GM12878 (cell line): ENCODE results near the gene HSPA12B. TPM values are rescaled to one million over a fixed set of nuclear protein-coding genes. Genes with fewer than 3 reads are reported as not detected.

Experiments used
- ATAC-seq: fragments of 200-7000 bp; cut with Tn5 transposase; 3 replicates; pipeline ENCODE4 v1.9.1; 2020; ENCODE audit warnings: mild to moderate bottlenecking, moderate library complexity
- BruUV-seq: library from RNA; stranded (reverse); fragments of 400-500 nt; replicated peaks from 2 replicates; lab custom pipeline; 2021; lab: Mats Ljungman, UMichigan
- CTCF ChIA-PET: fragments of 300-600 bp; sonication (Branson Sonifier 250); formaldehyde crosslinking; extraction: SDS; loops from one replicate; lab custom pipeline; 2021; ENCODE audit warnings: inconsistent platforms; lab: Yijun Ruan, JAX
- POLR2A ChIA-PET: fragments of 350-600 bp; formaldehyde crosslinking; extraction: SDS; loops from one replicate; lab custom pipeline; 2021; ENCODE audit warnings: inconsistent platforms; lab: Charles Lee
- RAD21 ChIA-PET: fragments of 300-600 bp; sonication (Branson Sonifier 250); formaldehyde crosslinking; loops from one replicate; lab custom pipeline; 2023; ENCODE audit warnings: antibody characterized with exemption; ENCODE audit not compliant: unreplicated experiment; lab: Charles Lee
- SMC1A ChIA-PET: fragments of 300-600 bp; sonication (Branson Sonifier 250); formaldehyde crosslinking; loops from one replicate; lab custom pipeline; 2023; ENCODE audit not compliant: unreplicated experiment, uncharacterized antibody; lab: Charles Lee
- DNase-seq: peaks from one replicate; pipeline ENCODE4 v3.0.0-alpha.2; 2011; ENCODE audit warnings: low read depth, low spot score
- FAIRE-seq: peaks from 3 replicates; lab custom pipeline; 2011; peaks lifted over from hg19 to GRCh38; lab: Jason Lieb, UNC
- H2AFZ ChIP-seq: 2 replicates; pipeline ENCODE4 v1.6.0; 2011; ENCODE audit warnings: low read depth, low read length, control low read depth; ENCODE audit not compliant: control insufficient read depth
- H3K27ac ChIP-seq: 2 replicates; pipeline ENCODE4 v1.5.1; 2011; ENCODE audit warnings: control low read depth; ENCODE audit not compliant: control insufficient read depth, insufficient read depth
- H3K27me3 ChIP-seq, 2 experiments: replicated peaks in 1 of 2; 2 replicates each; pipeline versions ENCODE4 v1.6.0 to v1.6.1; 2011; ENCODE audit warnings: low read length in 1 of 2; ENCODE audit not compliant: control insufficient read depth in 2 of 2, insufficient read depth in 2 of 2
- H3K36me3 ChIP-seq, 2 experiments: 2 replicates each; pipeline ENCODE4 v1.5.1; 2011; ENCODE audit warnings: low read length in 1 of 2; ENCODE audit not compliant: control insufficient read depth in 2 of 2, insufficient read depth in 2 of 2
- H3K4me1 ChIP-seq: 2 replicates; pipeline ENCODE4 v1.6.1; 2011; ENCODE audit warnings: mild to moderate bottlenecking, low read length, moderate library complexity, mixed read lengths; ENCODE audit not compliant: control insufficient read depth, insufficient read depth
- H3K4me2 ChIP-seq: 2 replicates; pipeline ENCODE4 v1.6.0; 2011; ENCODE audit warnings: control low read depth; ENCODE audit not compliant: control insufficient read depth, insufficient read depth
- H3K4me3 ChIP-seq: fragments of 200-600 bp; sonication (generic); 2 replicates; pipeline ENCODE4 v1.5.1; 2016
- H3K79me2 ChIP-seq: 2 replicates; pipeline ENCODE4 v1.6.0; 2011; ENCODE audit warnings: low read length; ENCODE audit not compliant: control insufficient read depth, insufficient read depth
- H3K9ac ChIP-seq: 2 replicates; pipeline ENCODE4 v1.8.0; 2011; ENCODE audit warnings: low read length, control low read depth, mixed read lengths; ENCODE audit not compliant: control insufficient read depth, insufficient read depth
- H3K9me3 ChIP-seq: replicated peaks from 3 replicates; pipeline ENCODE4 v1.5.1; 2011; ENCODE audit warnings: mild to moderate bottlenecking, low read length; ENCODE audit not compliant: control insufficient read depth, insufficient read depth
- H4K20me1 ChIP-seq: 2 replicates; pipeline ENCODE4 v1.6.0; 2011; ENCODE audit not compliant: control insufficient read depth, insufficient read depth
- BACH1 ChIP-seq: fragments of 450-650 bp; IDR thresholded peaks from 2 replicates; pipeline ENCODE4 v1.6.1; 2017; ENCODE audit warnings: mild to moderate bottlenecking, borderline replicate concordance
- CHD1 ChIP-seq: IDR thresholded peaks from 2 replicates; pipeline ENCODE4 v1.6.1; 2012; ENCODE audit warnings: low read depth, low read length, improper control_type of control experiment
- CREM ChIP-seq: IDR thresholded peaks from 2 replicates; pipeline ENCODE4 v1.6.1; 2014; ENCODE audit warnings: antibody characterized with exemption, low read depth
- EZH2 ChIP-seq: IDR thresholded peaks from 2 replicates; pipeline ENCODE4 v1.6.1; 2012; ENCODE audit warnings: low read depth, mild to moderate bottlenecking, control low read depth, inconsistent platforms, low read length, borderline replicate concordance; ENCODE audit not compliant: control insufficient read depth
- GABPA ChIP-seq: IDR thresholded peaks from 2 replicates; pipeline ENCODE4 v1.6.1; 2014; ENCODE audit warnings: antibody characterized with exemption, low read depth, mild to moderate bottlenecking, inconsistent platforms
- PML ChIP-seq: IDR thresholded peaks from 2 replicates; pipeline ENCODE4 v1.6.1; 2012; ENCODE audit warnings: low read length, inconsistent platforms
- SIN3A ChIP-seq: IDR thresholded peaks from 2 replicates; pipeline ENCODE4 v1.6.1; 2012; ENCODE audit warnings: low read depth, low read length, improper control_type of control experiment
- SMARCA5 ChIP-seq: fragments of 450-650 bp; IDR thresholded peaks from 2 replicates; pipeline ENCODE4 v1.6.1; 2017; ENCODE audit warnings: mild to moderate bottlenecking
- SRF ChIP-seq, 2 experiments: IDR thresholded peaks; 2 replicates each; pipeline ENCODE4 v1.6.1; 2011; ENCODE audit warnings: low read depth in 2 of 2, low read length in 2 of 2, mild to moderate bottlenecking in 1 of 2, moderate library complexity in 1 of 2
- SUPT20H ChIP-seq: IDR thresholded peaks from 2 replicates; pipeline ENCODE4 v1.6.1; 2011; ENCODE audit warnings: low read depth, mild to moderate bottlenecking, low read length, moderate library complexity, borderline replicate concordance; ENCODE audit not compliant: control insufficient read depth
- TAF1 ChIP-seq: IDR thresholded peaks from 2 replicates; pipeline ENCODE4 v1.6.1; 2011; ENCODE audit warnings: mild to moderate bottlenecking, low read depth, low read length, borderline replicate concordance
- ZSCAN29 ChIP-seq: fragments of 450-650 bp; IDR thresholded peaks from 2 replicates; pipeline ENCODE4 v1.6.1; 2017; ENCODE audit warnings: mild to moderate bottlenecking, moderate library complexity
- WGBS: methylation state at CpG from one replicate; pipeline ENCODE4 v1.1.6; 2016; ENCODE audit warnings: low lambda C conversion rate; ENCODE audit not compliant: insufficient replicate concordance, insufficient coverage; ENCODE audit errors: missing lambda C conversion rate; 5-methylcytosine and 5-hydroxymethylcytosine counted together
- in situ Hi-C: fragments of 300-500 bp; cut with MboI; formaldehyde crosslinking; loops from 9 replicates; pipeline ENCODE4 v1.14.3; 2018; ENCODE audit warnings: mixed read lengths
- intact Hi-C: fragments of 100-400 bp; cut with micrococcal nuclease; formaldehyde crosslinking; loops from one replicate; pipeline ENCODE4 v1.14.2; 2022; ENCODE audit not compliant: unreplicated experiment
- polyA plus RNA-seq, 11 experiments: library from polyadenylated mRNA; depleted of rRNA in 4 of 11; unstranded in 6 of 11; stranded (reverse) in 5 of 11; fragments of >200 nt; fragmentation: Nextera tagmentation in 4 of 11; fragmentation: Illumina TruSeq in 1 of 11; extraction: Ambion mirVana in 4 of 11; extraction: Trizol in 1 of 11; gene quantifications; 1 replicate in 1 of 11; 2 replicates in 10 of 11; pipeline versions ENCODE4 v1.2.1 to v1.2.3, GENCODE V29; 2011 to 2016; ENCODE audit warnings: inconsistent platforms in 2 of 11, missing spikeins in 2 of 11, low read depth in 1 of 11
- total RNA-seq, 4 experiments: library from RNA; depleted of rRNA in 3 of 4; stranded (reverse); fragments of >200 nt in 3 of 4; fragmentation: Illumina TruSeq in 1 of 4; extraction: Trizol in 1 of 4; gene quantifications; 2 replicates each; pipeline versions ENCODE4 v1.2.1 to v1.2.3, GENCODE V29; 2013 to 2021
- TF ChIP-seq, protein P1 (sequence below): fragments of 450-650 bp; IDR thresholded peaks from 2 replicates; pipeline ENCODE4 v1.6.1; 2017; ENCODE audit warnings: mild to moderate bottlenecking, low read depth, inconsistent platforms; ENCODE audit not compliant: poor library complexity, severe bottlenecking

HSPA12B gene
- total and polyA plus RNA-seq, 10 of the 15 experiments (the other 5 are each of a cell fraction or from before 2014, with no cell fraction given): 0.08 TPM; not detected in 9

DNA sequence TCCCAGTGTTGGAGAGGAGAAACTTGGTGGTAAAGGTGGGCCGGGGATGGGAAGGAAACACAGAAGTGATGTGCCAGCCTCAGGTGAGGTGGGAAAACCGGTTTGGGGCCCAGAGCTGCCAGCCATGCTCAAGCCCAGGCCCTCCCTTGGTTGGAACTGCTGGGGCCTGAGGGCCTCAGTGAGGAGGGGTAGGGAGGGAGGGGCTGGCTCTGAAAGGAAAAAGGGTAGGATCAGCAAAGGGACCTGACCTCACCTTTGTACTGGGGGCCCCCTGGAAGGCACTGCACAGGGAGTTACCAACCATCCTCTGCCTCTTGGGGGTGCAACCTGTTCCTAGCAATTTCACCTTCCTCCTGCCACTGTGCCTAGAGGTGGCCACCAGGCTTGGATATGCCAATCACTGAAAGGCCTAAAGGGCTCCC is 50.6 kb downstream of the HSPA12B start:
- in situ Hi-C loops (loop anchor here (5.0 kb wide), 1 partner anchor 304 kb away; no protein-coding TSS in a partner anchor), intact Hi-C loops (loop anchor here (5.0 to 10.0 kb wide), 2 partner anchors 66 to 232 kb away; partner anchors contain the start of gene RNF24)
- no peak overlapping the region for H3K4me3 ChIP-seq
- DNase-seq (no peak), ATAC-seq (no peak), FAIRE-seq (no peak)
- H3K4me1 ChIP-seq: peaks cover 20% of the 10 kb centered on the region
- no TSS peak for BruUV-seq
- POLR2A ChIA-PET: no interaction called here
- no peak overlapping the region for H3K9ac ChIP-seq
- RAD21 ChIA-PET: no interaction called here
- no peak overlapping the region for H3K4me2 ChIP-seq
- CTCF ChIA-PET: interaction anchor here (1.4 kb wide), 1 partner anchor 14 kb away, joined by 4 read pairs; no protein-coding TSS in a partner anchor
- no peaks in the 10 kb centered on the region for H3K9me3 ChIP-seq
- 90% methylated on average over 2 of the region's 2 CpGs for WGBS
- H3K79me2 ChIP-seq: peaks cover 14% of the 10 kb centered on the region
- H2AFZ ChIP-seq: no peak overlapping the region
- SMC1A ChIA-PET: no interaction called here
- H3K36me3 ChIP-seq: no peaks in the 10 kb centered on the region
- no peak overlapping the region for H3K27ac ChIP-seq
- H4K20me1 ChIP-seq: no peaks in the 10 kb centered on the region
- TF ChIP-seq, protein P1, sequence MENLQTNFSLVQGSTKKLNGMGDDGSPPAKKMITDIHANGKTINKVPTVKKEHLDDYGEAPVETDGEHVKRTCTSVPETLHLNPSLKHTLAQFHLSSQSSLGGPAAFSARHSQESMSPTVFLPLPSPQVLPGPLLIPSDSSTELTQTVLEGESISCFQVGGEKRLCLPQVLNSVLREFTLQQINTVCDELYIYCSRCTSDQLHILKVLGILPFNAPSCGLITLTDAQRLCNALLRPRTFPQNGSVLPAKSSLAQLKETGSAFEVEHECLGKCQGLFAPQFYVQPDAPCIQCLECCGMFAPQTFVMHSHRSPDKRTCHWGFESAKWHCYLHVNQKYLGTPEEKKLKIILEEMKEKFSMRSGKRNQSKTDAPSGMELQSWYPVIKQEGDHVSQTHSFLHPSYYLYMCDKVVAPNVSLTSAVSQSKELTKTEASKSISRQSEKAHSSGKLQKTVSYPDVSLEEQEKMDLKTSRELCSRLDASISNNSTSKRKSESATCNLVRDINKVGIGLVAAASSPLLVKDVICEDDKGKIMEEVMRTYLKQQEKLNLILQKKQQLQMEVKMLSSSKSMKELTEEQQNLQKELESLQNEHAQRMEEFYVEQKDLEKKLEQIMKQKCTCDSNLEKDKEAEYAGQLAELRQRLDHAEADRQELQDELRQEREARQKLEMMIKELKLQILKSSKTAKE: no peak
- TF ChIP-seq SRF (IDR thresholded peaks at IDR 0.05; ENCODE audit: low read depth in 2 of 2, low read length in 2 of 2) (no peak), GABPA (no peak), SUPT20H (no peak), PML (no peak), CHD1 (no peak), SIN3A (no peak), BACH1 (no peak), SMARCA5 (no peak), TAF1 (no peak), EZH2 (no peak), ZSCAN29 (no peak), CREM (no peak)
- peaks cover 7 to 9% of the 10 kb centered on the region in 2 experiments for H3K27me3 ChIP-seq
